Spleen (tissue), 7 donors: ENCODE results near the gene ADSS2.

Source experiments
- POLR2A ChIP-seq, 3 donors: fragments of 450-650 bp; IDR thresholded peaks; one replicate each; pipeline ENCODE4 v1.5.1; 2017; ENCODE audit warnings: antibody characterized with exemption in 3 of 3, mild to moderate bottlenecking in 1 of 3
- POLR2AphosphoS5 ChIP-seq, 3 donors: sonication (generic); formaldehyde crosslinking; IDR thresholded peaks; one replicate each; pipeline ENCODE4 v1.5.1; 2017; ENCODE audit warnings: antibody characterized with exemption in 3 of 3
- TF ChIP-seq, protein P1 (sequence below), 11 experiments: fragments of 200-600 bp in 7 of 11; fragments of 450-650 bp in 4 of 11; sonication (generic) in 4 of 11; IDR thresholded peaks in 8 of 11; conservative IDR thresholded peaks in 3 of 11; 1 replicate in 7 of 11; 2 replicates in 4 of 11; pipeline versions ENCODE4 v1.4.0 to v1.8.0; 2016 to 2021; ENCODE audit warnings: antibody characterized with exemption in 11 of 11, inconsistent platforms in 4 of 11, mild to moderate bottlenecking in 1 of 11
- donor health status: DM: no; HTN: no; CAD: no; lungs with moderate emphysema.
- donor health status: DM: no; HTN: no; CAD: no.
- donor health status: DM: no; HTN: no; CAD: no.

DNA sequence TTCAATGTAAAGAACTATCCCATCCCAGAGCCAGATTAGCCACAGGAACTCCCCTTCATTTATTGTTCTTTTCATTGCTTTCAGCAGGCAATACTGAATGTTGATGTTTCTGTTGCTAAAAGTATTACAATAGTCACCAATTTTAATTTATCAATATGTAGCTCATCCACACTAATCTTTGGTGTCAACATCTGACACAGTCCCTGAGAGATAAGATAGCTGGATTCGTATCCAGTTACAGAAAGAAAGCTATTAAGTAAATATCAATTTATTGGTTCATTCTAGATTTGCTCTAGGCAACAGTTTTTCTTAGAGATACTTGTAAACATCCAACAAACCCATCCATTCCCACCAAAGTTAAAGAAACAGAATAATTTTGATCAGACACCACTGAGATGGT lies 4.7 kb downstream of the ADSS2 start:
- TF ChIP-seq, protein P1, sequence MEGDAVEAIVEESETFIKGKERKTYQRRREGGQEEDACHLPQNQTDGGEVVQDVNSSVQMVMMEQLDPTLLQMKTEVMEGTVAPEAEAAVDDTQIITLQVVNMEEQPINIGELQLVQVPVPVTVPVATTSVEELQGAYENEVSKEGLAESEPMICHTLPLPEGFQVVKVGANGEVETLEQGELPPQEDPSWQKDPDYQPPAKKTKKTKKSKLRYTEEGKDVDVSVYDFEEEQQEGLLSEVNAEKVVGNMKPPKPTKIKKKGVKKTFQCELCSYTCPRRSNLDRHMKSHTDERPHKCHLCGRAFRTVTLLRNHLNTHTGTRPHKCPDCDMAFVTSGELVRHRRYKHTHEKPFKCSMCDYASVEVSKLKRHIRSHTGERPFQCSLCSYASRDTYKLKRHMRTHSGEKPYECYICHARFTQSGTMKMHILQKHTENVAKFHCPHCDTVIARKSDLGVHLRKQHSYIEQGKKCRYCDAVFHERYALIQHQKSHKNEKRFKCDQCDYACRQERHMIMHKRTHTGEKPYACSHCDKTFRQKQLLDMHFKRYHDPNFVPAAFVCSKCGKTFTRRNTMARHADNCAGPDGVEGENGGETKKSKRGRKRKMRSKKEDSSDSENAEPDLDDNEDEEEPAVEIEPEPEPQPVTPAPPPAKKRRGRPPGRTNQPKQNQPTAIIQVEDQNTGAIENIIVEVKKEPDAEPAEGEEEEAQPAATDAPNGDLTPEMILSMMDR (IDR thresholded peaks at IDR 0.05 in 8 of 11, conservative IDR thresholded peaks at IDR 0.05 in 3 of 11) = no peak
- TF ChIP-seq POLR2A (IDR thresholded peaks at IDR 0.05) (no peak), POLR2AphosphoS5 (IDR thresholded peaks at IDR 0.05) (no peak)
